Measurements from ENCODE around the gene C14orf180. TPM values are rescaled to one million over a fixed set of nuclear protein-coding genes. Genes with fewer than 3 reads are reported as not detected.

Gene C14orf180
- total and polyA plus RNA-seq, 2 donors (not counting 1 experiment from before 2014, with no cell fraction given), result not detected

DNA sequence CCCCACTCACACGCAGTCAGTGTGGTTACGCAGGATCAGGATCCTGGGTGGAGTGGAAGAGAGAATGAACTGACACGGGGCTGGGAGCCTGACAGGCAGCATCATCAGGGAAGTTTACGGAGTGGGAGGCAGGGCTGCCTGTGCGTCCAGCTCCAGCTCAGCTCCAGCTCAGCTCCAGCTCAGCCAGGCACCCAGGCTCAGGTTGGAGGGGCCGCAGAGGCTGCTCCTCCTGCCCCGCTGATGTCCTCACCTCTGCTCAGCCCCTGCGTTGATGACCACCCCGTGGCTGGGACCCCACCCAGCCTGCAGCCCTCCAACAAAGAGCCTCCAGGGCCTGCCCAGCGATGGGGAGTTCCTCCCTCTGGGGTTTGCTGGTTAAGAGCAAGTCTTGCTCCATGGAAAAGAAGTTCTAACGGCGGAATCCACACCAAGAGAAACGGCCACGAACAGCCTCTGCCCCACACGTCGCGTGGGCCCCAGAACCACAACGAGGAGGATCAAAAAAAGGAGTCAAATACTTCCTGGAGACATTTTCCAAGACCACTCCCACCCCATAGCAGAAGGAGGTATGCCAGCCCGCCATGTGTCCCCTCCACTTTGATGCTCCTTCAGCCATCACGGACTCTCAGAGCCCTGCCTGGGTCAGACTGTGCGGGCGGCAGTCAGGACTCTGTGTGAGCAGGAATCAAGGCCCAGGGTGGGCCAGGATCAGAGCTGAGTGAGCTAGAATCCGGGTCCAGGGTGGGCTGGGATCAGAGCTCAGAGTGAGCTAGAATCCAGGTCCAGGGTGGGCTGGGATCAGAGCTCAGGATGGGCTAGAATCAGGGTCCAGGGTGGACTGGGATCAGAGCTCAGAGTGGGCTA, 17.7 kb upstream of the C14orf180 start:
- no peaks in the 10 kb centered on the region for H4K20me1 ChIP-seq (ENCODE audit: control insufficient read depth, extremely low read depth, insufficient read depth, low read length)
- H3K4me2 ChIP-seq (ENCODE audit: extremely low read depth, insufficient read depth, low read length), result no peak overlapping the region
- no peak overlapping the region for H3K9ac ChIP-seq (ENCODE audit: insufficient read depth, low read length)
- TF ChIP-seq, protein P1, sequence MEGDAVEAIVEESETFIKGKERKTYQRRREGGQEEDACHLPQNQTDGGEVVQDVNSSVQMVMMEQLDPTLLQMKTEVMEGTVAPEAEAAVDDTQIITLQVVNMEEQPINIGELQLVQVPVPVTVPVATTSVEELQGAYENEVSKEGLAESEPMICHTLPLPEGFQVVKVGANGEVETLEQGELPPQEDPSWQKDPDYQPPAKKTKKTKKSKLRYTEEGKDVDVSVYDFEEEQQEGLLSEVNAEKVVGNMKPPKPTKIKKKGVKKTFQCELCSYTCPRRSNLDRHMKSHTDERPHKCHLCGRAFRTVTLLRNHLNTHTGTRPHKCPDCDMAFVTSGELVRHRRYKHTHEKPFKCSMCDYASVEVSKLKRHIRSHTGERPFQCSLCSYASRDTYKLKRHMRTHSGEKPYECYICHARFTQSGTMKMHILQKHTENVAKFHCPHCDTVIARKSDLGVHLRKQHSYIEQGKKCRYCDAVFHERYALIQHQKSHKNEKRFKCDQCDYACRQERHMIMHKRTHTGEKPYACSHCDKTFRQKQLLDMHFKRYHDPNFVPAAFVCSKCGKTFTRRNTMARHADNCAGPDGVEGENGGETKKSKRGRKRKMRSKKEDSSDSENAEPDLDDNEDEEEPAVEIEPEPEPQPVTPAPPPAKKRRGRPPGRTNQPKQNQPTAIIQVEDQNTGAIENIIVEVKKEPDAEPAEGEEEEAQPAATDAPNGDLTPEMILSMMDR (conservative IDR thresholded peaks at IDR 0.05 in 1 of 2, IDR thresholded peaks at IDR 0.05 in 1 of 2; ENCODE audit: low read depth in 1 of 2, low read length in 2 of 2), result no peak
- TF ChIP-seq EZH2 (IDR thresholded peaks at IDR 0.05; ENCODE audit: low read length, missing control alignments), result no peak
- no peak overlapping the region for H2AFZ ChIP-seq (ENCODE audit: low read length)
- H3K4me3 ChIP-seq (replicated peaks in 1 of 4; ENCODE audit: control extremely low read depth in 1 of 4, insufficient read depth in 1 of 4, low read depth in 3 of 4, low read length in 4 of 4), result no peak overlapping the region
- no peak for DNase-seq (ENCODE audit: low read depth in 2 of 2)
- H3K27me3 ChIP-seq (ENCODE audit: control insufficient read depth, insufficient read depth, low read length), result no peaks in the 10 kb centered on the region
- H3K79me2 ChIP-seq (ENCODE audit: control insufficient read depth, insufficient read depth, low read length), result no peaks in the 10 kb centered on the region
- H3K9me3 ChIP-seq (ENCODE audit: control insufficient read depth, insufficient read depth, low read depth, low read length), result no peaks in the 10 kb centered on the region
- no peaks in the 10 kb centered on the region for H3K4me1 ChIP-seq (ENCODE audit: control insufficient read depth, extremely low read depth, insufficient read depth, low read length)
- H3K36me3 ChIP-seq (ENCODE audit: control insufficient read depth, insufficient read depth, low read length), result no peaks in the 10 kb centered on the region
- H3K27ac ChIP-seq (ENCODE audit: insufficient read depth, low read length), result no peak overlapping the region

DNA sequence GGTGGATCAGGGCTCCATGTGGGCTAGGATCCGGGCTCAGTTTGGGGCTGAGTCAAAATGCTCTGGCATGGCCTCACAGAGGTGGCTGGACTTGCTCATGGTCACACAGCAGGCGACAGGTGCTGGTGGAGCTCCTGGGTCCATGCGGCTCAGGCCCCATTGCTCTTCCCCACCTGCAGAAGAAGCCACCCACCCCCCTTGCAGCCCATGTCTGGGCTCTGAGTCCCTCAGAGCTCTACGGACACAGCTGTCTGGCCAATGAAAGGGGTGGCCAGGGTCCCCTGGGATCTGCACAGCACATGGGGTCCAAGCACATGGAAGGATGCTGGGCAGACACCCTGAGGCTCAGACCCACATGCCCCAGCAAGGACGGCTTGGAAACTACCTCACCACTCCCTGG, 17.0 kb upstream of the C14orf180 start:
- no peak for DNase-seq (ENCODE audit: low read depth in 2 of 2)
- H3K4me3 ChIP-seq (replicated peaks in 1 of 4; ENCODE audit: control extremely low read depth in 1 of 4, insufficient read depth in 1 of 4, low read depth in 3 of 4, low read length in 4 of 4), result no peak overlapping the region
- H3K27me3 ChIP-seq (ENCODE audit: control insufficient read depth, insufficient read depth, low read length), result no peaks in the 10 kb centered on the region
- no peaks in the 10 kb centered on the region for H4K20me1 ChIP-seq (ENCODE audit: control insufficient read depth, extremely low read depth, insufficient read depth, low read length)
- no peak overlapping the region for H3K27ac ChIP-seq (ENCODE audit: insufficient read depth, low read length)
- TF ChIP-seq, protein P1 (conservative IDR thresholded peaks at IDR 0.05 in 1 of 2, IDR thresholded peaks at IDR 0.05 in 1 of 2; ENCODE audit: low read depth in 1 of 2, low read length in 2 of 2), result no peak
- TF ChIP-seq EZH2 (IDR thresholded peaks at IDR 0.05; ENCODE audit: low read length, missing control alignments), result no peak
- H3K36me3 ChIP-seq (ENCODE audit: control insufficient read depth, insufficient read depth, low read length), result no peaks in the 10 kb centered on the region
- no peaks in the 10 kb centered on the region for H3K4me1 ChIP-seq (ENCODE audit: control insufficient read depth, extremely low read depth, insufficient read depth, low read length)
- no peak overlapping the region for H3K4me2 ChIP-seq (ENCODE audit: extremely low read depth, insufficient read depth, low read length)
- H3K79me2 ChIP-seq (ENCODE audit: control insufficient read depth, insufficient read depth, low read length), result no peaks in the 10 kb centered on the region
- no peak overlapping the region for H3K9ac ChIP-seq (ENCODE audit: insufficient read depth, low read length)
- no peak overlapping the region for H2AFZ ChIP-seq (ENCODE audit: low read length)
- no peaks in the 10 kb centered on the region for H3K9me3 ChIP-seq (ENCODE audit: control insufficient read depth, insufficient read depth, low read depth, low read length)

- Histone ChIP-seq H4K20me1 (ENCODE audit: control insufficient read depth, extremely low read depth, insufficient read depth, low read length) (no peaks in the 10 kb centered on the region), H3K79me2 (ENCODE audit: control insufficient read depth, insufficient read depth, low read length) (no peaks in the 10 kb centered on the region), H3K27me3 (ENCODE audit: control insufficient read depth, insufficient read depth, low read length) (no peaks in the 10 kb centered on the region), H2AFZ (ENCODE audit: low read length) (no peak overlapping the region), H3K27ac (ENCODE audit: insufficient read depth, low read length) (no peak overlapping the region), H3K4me1 (ENCODE audit: control insufficient read depth, extremely low read depth, insufficient read depth, low read length) (no peaks in the 10 kb centered on the region), H3K9me3 (ENCODE audit: control insufficient read depth, insufficient read depth, low read depth, low read length) (no peaks in the 10 kb centered on the region), H3K4me2 (ENCODE audit: extremely low read depth, insufficient read depth, low read length) (no peak overlapping the region), H3K4me3 (replicated peaks in 1 of 4; ENCODE audit: control extremely low read depth in 1 of 4, insufficient read depth in 1 of 4, low read depth in 3 of 4, low read length in 4 of 4) (no peak overlapping the region), H3K36me3 (ENCODE audit: control insufficient read depth, insufficient read depth, low read length) (no peaks in the 10 kb centered on the region), H3K9ac (ENCODE audit: insufficient read depth, low read length) (no peak overlapping the region)
- DNase-seq (ENCODE audit: low read depth in 2 of 2), result no peak
- TF ChIP-seq, protein P1 (conservative IDR thresholded peaks at IDR 0.05 in 1 of 2, IDR thresholded peaks at IDR 0.05 in 1 of 2; ENCODE audit: low read depth in 1 of 2, low read length in 2 of 2), result no peak
- TF ChIP-seq EZH2 (IDR thresholded peaks at IDR 0.05; ENCODE audit: low read length, missing control alignments), result no peak
Observed at GRCh38 chr14:104563191-104563741, 16.3 kb upstream of the C14orf180 start.
